PC-9 (cell line): Measurements from ENCODE around the gene NRIP1. TPM values are rescaled to one million over a fixed set of nuclear protein-coding genes. Genes with fewer than 3 reads are reported as not detected.

ENCODE experiments used
- BruUV-seq: library from RNA; stranded (reverse); fragments of 400-500 nt; replicated peaks from 2 replicates; lab custom pipeline; 2021; lab: Mats Ljungman, UMichigan
- CTCF ChIA-PET: fragments of 300-600 bp; sonication (Branson Sonifier 250); formaldehyde crosslinking; loops from one replicate; lab custom pipeline; 2022; ENCODE audit warnings: antibody characterized with exemption; lab: Charles Lee
- POLR2A ChIA-PET: fragments of 300-600 bp; sonication (Branson Sonifier 250); formaldehyde crosslinking; loops from one replicate; lab custom pipeline; 2022; ENCODE audit warnings: antibody characterized with exemption; ENCODE audit not compliant: unreplicated experiment; lab: Charles Lee
- DNase-seq, 2 experiments: peaks; one replicate each; pipeline versions ENCODE4 v3.0.0 to v3.0.0-alpha.2; 2015 to 2022; ENCODE audit warnings: mixed read lengths in 1 of 2
- H2AFZ ChIP-seq: fragments of 200-600 bp; sonication (generic); 2 replicates; pipeline ENCODE4 v1.8.1; 2017; ENCODE audit warnings: antibody characterized with exemption
- H3F3A ChIP-seq: fragments of 200-600 bp; sonication (generic); 2 replicates; pipeline ENCODE4 v1.8.1; 2017; ENCODE audit warnings: antibody characterized with exemption, mild to moderate bottlenecking, low read depth; ENCODE audit not compliant: insufficient read depth
- H3K27ac ChIP-seq: fragments of 200-600 bp; sonication (generic); 2 replicates; pipeline ENCODE4 v1.6.1; 2016; ENCODE audit warnings: mixed run types
- H3K27me3 ChIP-seq: fragments of 200-600 bp; sonication (generic); 2 replicates; pipeline ENCODE4 v1.6.1; 2016; ENCODE audit warnings: low read depth, mixed run types; ENCODE audit not compliant: insufficient read depth
- H3K36me3 ChIP-seq: fragments of 200-600 bp; sonication (generic); 2 replicates; pipeline ENCODE4 v1.6.1; 2016; ENCODE audit warnings: low read depth, mixed run types
- H3K4me1 ChIP-seq: fragments of 200-600 bp; sonication (generic); replicated peaks from 2 replicates; pipeline ENCODE4 v1.6.1; 2016; ENCODE audit warnings: mixed run types; ENCODE audit not compliant: insufficient read depth
- H3K4me2 ChIP-seq: fragments of 200-600 bp; sonication (generic); 2 replicates; pipeline ENCODE4 v1.6.1; 2017; ENCODE audit warnings: mixed run types
- H3K4me3 ChIP-seq: fragments of 200-600 bp; sonication (generic); 2 replicates; pipeline ENCODE4 v1.6.1; 2016; ENCODE audit warnings: mixed run types
- H3K79me2 ChIP-seq: fragments of 200-600 bp; sonication (generic); 2 replicates; pipeline ENCODE4 v1.6.1; 2017; ENCODE audit warnings: low read depth, mixed run types
- H3K9me2 ChIP-seq: fragments of 200-600 bp; sonication (generic); 2 replicates; pipeline ENCODE4 v1.8.1; 2017; ENCODE audit warnings: mild to moderate bottlenecking; ENCODE audit not compliant: insufficient read depth
- H3K9me3 ChIP-seq: fragments of 200-600 bp; sonication (generic); 2 replicates; pipeline ENCODE4 v1.8.1; 2016; ENCODE audit warnings: low read depth; ENCODE audit not compliant: insufficient read depth
- H4K20me1 ChIP-seq: fragments of 200-600 bp; sonication (generic); 2 replicates; pipeline ENCODE4 v1.8.1; 2017; ENCODE audit not compliant: insufficient read depth
- CTCF ChIP-seq: fragments of 200-600 bp; sonication (generic); conservative IDR thresholded peaks from 2 replicates; pipeline ENCODE4 v1.6.1; 2017; ENCODE audit warnings: mixed run types, antibody characterized with exemption, mild to moderate bottlenecking, moderate library complexity
- EZH2 ChIP-seq: fragments of 200-600 bp; sonication (generic); IDR thresholded peaks from 2 replicates; pipeline ENCODE4 v1.8.0; 2017; ENCODE audit warnings: antibody characterized with exemption, low read depth
- intact Hi-C: fragments of 100-400 bp; cut with micrococcal nuclease; formaldehyde crosslinking; loops from one replicate; pipeline ENCODE4 v1.10.0; 2022; ENCODE audit not compliant: unreplicated experiment
- total RNA-seq: library from RNA; stranded (reverse); gene quantifications from 2 replicates; pipeline ENCODE4 v1.2.3, GENCODE V29; 2021

NRIP1 gene
- total RNA-seq, 1 experiment from 2014 or later: 33.0 TPM

DNA sequence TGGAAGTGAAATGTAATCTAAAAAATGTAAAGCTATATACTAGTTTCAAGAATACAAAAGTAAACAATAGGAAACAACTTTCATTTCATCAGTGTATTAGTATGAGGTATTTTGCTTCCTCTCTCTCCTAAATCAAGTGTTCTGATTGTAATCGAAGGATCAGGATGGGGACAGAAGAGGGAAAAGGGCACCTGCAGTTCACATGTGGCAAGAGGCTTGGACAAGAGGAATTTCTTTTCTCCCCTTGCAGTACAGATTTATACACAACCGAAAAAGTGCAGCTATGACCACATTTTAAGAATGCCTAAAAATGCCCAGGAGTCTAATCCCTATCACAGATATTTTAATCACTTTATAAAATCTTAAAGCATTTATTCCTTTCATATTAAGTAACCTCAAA, 63.7 kb downstream of the NRIP1 start:
- peaks cover 97% of the 10 kb centered on the region for H3K79me2 ChIP-seq
- no peaks in the 10 kb centered on the region for H3K9me3 ChIP-seq
- ChIA-PET CTCF (no interaction called here), POLR2A (no interaction called here)
- no peak for DNase-seq
- H2AFZ ChIP-seq: no peak overlapping the region
- TF ChIP-seq CTCF (no peak), EZH2 (no peak)
- peaks cover 6% of the 10 kb centered on the region; the same call in 1 of the 2 replicates for H4K20me1 ChIP-seq
- no TSS peak for BruUV-seq
- peaks cover 20% of the 10 kb centered on the region for H3K4me1 ChIP-seq
- intact Hi-C loops: no loop called here
- H3K27ac ChIP-seq: no peak overlapping the region
- H3K36me3 ChIP-seq: peaks cover 16% of the 10 kb centered on the region
- H3K27me3 ChIP-seq: no peaks in the 10 kb centered on the region
- H3K9me2 ChIP-seq: no peaks in the 10 kb centered on the region
- H3K4me2 ChIP-seq: no peak overlapping the region
- H3K4me3 ChIP-seq: no peak overlapping the region
- H3F3A ChIP-seq: peaks cover 10% of the 10 kb centered on the region; the same call in 1 of the 2 replicates

GRCh38 chr21:15000081-15000480, 64.7 kb downstream of the NRIP1 start:
- no TSS peak for BruUV-seq
- intact Hi-C loops: no loop called here
- peaks cover 20% of the 10 kb centered on the region for H3K4me1 ChIP-seq
- peaks cover 95% of the 10 kb centered on the region for H3K79me2 ChIP-seq
- POLR2A ChIA-PET: no interaction called here
- DNase-seq: no peak
- no peak for TF ChIP-seq EZH2
- no peak for TF ChIP-seq CTCF
- peaks cover 10% of the 10 kb centered on the region; the same call in 1 of the 2 replicates for H3F3A ChIP-seq
- no peaks in the 10 kb centered on the region for H3K27me3 ChIP-seq
- H3K36me3 ChIP-seq: peaks cover 16% of the 10 kb centered on the region
- no peaks in the 10 kb centered on the region for H3K9me2 ChIP-seq
- no peak overlapping the region for H2AFZ ChIP-seq
- peaks cover 8% of the 10 kb centered on the region for H4K20me1 ChIP-seq
- no peak overlapping the region for H3K4me2 ChIP-seq
- H3K9me3 ChIP-seq: no peaks in the 10 kb centered on the region
- no peak overlapping the region for H3K27ac ChIP-seq
- H3K4me3 ChIP-seq: no peak overlapping the region
- CTCF ChIA-PET: no interaction called here

DNA sequence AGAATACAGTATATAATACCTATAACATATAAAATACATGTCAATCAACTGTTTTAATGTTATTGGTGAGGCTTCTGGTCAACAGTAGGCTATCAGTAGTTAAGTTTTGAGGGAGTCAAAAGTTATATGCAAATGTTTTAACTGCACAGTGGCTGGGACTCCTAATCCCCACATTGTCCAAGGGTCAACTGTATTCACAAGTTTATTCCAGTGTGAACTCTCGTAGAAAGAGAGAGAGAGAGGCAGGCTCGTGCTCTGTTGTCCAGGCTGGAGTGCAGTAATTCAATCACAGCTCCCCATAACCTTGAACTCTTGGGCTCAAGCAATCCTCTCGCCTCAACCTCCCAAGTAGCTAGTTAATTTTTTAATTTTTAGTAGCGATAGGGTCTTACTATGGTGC, 66.0 kb downstream of the NRIP1 start:
- H3K36me3 ChIP-seq: peaks cover 12% of the 10 kb centered on the region
- peaks cover 10% of the 10 kb centered on the region; the same call in 1 of the 2 replicates for H3F3A ChIP-seq
- H3K4me3 ChIP-seq: no peak overlapping the region
- no peak for TF ChIP-seq CTCF
- TF ChIP-seq EZH2: no peak
- ChIA-PET CTCF (no interaction called here), POLR2A (no interaction called here)
- no TSS peak for BruUV-seq
- H3K27ac ChIP-seq: no peak overlapping the region
- H3K4me2 ChIP-seq: no peak overlapping the region
- H3K4me1 ChIP-seq: peaks cover 20% of the 10 kb centered on the region
- H3K27me3 ChIP-seq: no peaks in the 10 kb centered on the region
- intact Hi-C loops: no loop called here
- DNase-seq: no peak
- no peaks in the 10 kb centered on the region for H3K9me3 ChIP-seq
- H3K79me2 ChIP-seq: peaks cover 95% of the 10 kb centered on the region
- no peaks in the 10 kb centered on the region for H3K9me2 ChIP-seq
- no peak overlapping the region for H2AFZ ChIP-seq
- peaks cover 10% of the 10 kb centered on the region for H4K20me1 ChIP-seq
